ENCODE results near the gene CPD. TPM values are rescaled to one million over a fixed set of nuclear protein-coding genes. Genes with fewer than 3 reads are reported as not detected.

The CPD gene
- total RNA-seq, result 58.3 and 61.2 TPM in 2 replicates

DNA sequence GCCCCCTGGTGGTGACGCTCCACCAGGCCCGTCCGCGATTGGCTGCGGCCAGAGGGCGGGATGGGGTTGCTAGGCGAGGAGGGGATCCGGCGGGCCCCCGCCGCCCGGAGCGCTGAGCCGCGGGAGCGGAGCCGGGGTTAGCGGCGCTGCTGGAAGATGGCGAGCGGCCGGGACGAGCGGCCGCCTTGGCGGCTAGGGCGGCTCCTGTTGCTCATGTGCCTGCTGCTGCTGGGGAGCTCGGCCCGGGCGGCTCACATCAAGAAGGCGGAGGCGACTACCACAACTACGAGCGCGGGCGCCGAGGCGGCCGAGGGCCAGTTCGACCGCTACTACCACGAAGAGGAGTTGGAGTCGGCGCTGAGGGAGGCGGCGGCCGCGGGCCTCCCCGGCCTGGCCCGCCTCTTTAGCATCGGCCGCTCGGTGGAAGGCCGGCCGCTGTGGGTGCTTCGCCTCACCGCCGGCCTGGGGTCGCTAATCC lies at the start of gene CPD:
TSS of gene CPD (plus strand) at position 103 of the 478 bp plus-strand sequence. CDS start at position 157, 54 bp downstream.

DNA sequence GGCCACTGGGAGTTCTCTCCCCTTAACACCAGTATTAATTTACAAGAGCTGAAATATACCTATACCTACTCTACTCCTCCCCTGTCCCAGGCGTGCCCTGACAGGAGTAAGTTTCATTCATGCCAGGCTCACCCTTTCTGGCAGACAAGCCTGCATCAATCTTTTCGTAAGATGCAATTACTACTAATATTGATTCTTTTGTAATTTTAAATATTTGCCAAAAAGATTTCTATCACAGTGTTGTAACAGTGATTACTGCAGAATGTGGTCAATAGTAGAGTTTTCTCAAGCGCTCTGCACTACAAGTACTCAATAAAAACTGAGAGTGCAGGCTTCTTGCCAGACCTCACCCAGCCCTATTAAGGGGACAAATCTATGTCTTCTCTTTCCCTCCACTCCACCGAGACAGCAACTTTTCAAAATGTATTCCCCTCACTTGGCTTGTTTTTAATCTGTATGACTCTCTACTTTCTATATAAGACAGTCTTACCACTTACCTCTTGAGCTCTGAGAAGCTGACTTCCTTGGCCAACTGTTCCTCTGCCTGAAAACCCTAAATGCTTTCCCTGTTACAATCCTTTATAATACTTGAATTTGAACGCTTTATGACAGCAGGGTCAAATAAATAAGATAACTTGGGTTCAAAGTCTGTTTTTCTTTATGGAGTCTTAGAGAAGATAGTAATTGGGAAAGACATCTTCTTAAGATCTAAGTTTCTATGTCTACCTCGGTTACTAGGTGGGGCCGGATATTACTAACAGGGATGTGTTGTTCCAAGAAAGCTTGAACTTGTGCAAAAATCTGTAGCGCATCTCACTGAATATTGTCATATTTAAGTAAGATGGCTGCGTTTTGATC lies 45.0 kb upstream of the CPD start, which contains the start of gene TMIGD1:
TSS of gene TMIGD1 (minus strand) at position 555 of the 858 bp plus-strand sequence. CDS start 1,924 bp downstream, outside the sequence.

DNA sequence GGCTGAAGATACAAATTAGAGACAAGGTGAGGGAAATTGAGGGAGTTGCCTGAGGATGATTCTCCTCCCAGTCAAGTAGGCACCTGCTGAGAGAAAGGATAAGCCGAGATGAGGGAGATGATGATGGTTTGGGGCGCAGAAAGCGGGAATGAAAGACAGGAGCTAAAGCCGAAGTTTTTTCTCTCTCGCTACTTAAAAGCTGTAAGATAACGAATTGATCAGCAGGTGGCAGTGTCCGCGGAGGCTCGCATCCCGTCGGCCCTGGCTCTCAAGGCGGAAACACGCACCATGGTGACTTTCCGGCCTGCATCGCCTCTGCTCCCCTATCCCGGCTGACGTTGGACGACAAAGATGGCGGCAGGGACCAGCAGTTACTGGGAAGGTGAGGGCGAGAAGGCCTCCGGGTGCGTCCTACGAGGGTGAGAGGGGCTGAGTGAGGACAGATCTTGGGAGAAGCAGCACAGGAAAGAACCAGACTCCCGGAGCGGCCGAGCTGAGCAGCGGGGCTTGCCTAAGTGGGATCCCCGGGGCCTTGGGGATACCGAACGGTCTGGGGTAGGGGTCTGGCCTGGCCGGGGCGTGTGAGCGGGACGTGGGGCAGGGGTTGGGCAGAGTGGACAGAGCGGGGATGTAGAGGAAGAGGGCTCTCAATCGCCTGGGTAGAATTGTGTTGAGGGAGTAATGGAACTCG lies 98.5 kb downstream of the CPD start, which contains the start of gene GOSR1:
TSS of gene GOSR1 (plus strand) at position 326 of the 691 bp plus-strand sequence. CDS start at position 352, 26 bp downstream.

Small RNA genes lying within 50 kb of the gene (small RNA-seq; reads per million reads assigned to genes)
- not detected for gene RF00019
- not detected for gene RNU6-990P

Other genes starting within 250 kb of the CPD start
- under 0.01 TPM in 1 of 2 replicates, not detected in the other for gene SLC6A4, start 143.2 kb upstream of the CPD start, total RNA-seq
- gene BLMH, start 87.0 kb upstream of the CPD start, total RNA-seq, result 29.5 and 42.8 TPM in 2 replicates
- gene TMIGD1, start 44.9 kb upstream of the CPD start, total RNA-seq, result not detected in 2 replicates
- 30.2 and 30.8 TPM in 2 replicates for gene GOSR1, start 98.5 kb downstream of the CPD start, total RNA-seq